ENCODE results near the gene LGALS9. TPM values are rescaled to one million over a fixed set of nuclear protein-coding genes. Genes with fewer than 3 reads are reported as not detected.
"Not testable (repeated sequence)": the region's sequence is repeated elsewhere in the genome, so short reads cannot be mapped to it uniquely, and the experiment has no call there.

LGALS9 gene
- total RNA-seq, 1 donor from 2014 or later, result 15.2 TPM

DNA sequence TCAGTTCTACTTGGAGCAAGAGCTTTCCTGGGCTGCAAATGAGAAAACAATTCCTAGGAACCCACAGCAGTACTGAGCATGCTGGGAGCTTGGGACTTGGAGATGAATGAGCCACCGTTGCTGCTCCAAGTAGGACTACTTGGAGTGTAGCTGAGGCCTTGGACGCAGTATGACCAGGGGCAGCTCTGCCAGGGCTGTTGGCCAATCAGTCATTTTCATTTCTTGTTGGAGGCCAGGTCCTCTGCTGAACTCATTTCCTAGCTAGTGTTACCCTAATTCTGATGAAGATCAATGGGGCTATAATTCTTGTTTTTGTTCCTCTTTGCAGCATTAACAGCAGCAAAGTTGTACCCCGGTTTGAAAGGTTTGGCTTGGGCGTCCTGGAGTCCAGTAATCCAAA lies 8.0 kb upstream of the LGALS9 start:
- intact Hi-C loops (cut with micrococcal nuclease), result no loop called here
- Histone ChIP-seq H3K27ac (replicated peaks) (peak overlapping the region; percentile 7), H3K9me3 (replicated peaks) (no peaks in the 10 kb centered on the region), H3K36me3 (peaks cover 65% of the 10 kb centered on the region), H3K4me3 (no peak overlapping the region), H3K4me1 (peaks cover 8% of the 10 kb centered on the region), H3K27me3 (ENCODE audit: low read depth) (no peaks in the 10 kb centered on the region)
- TF ChIP-seq, protein P1, sequence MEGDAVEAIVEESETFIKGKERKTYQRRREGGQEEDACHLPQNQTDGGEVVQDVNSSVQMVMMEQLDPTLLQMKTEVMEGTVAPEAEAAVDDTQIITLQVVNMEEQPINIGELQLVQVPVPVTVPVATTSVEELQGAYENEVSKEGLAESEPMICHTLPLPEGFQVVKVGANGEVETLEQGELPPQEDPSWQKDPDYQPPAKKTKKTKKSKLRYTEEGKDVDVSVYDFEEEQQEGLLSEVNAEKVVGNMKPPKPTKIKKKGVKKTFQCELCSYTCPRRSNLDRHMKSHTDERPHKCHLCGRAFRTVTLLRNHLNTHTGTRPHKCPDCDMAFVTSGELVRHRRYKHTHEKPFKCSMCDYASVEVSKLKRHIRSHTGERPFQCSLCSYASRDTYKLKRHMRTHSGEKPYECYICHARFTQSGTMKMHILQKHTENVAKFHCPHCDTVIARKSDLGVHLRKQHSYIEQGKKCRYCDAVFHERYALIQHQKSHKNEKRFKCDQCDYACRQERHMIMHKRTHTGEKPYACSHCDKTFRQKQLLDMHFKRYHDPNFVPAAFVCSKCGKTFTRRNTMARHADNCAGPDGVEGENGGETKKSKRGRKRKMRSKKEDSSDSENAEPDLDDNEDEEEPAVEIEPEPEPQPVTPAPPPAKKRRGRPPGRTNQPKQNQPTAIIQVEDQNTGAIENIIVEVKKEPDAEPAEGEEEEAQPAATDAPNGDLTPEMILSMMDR (IDR thresholded peaks at IDR 0.05; ENCODE audit: borderline replicate concordance), result no peak
- DNase-seq, result no peak

DNA sequence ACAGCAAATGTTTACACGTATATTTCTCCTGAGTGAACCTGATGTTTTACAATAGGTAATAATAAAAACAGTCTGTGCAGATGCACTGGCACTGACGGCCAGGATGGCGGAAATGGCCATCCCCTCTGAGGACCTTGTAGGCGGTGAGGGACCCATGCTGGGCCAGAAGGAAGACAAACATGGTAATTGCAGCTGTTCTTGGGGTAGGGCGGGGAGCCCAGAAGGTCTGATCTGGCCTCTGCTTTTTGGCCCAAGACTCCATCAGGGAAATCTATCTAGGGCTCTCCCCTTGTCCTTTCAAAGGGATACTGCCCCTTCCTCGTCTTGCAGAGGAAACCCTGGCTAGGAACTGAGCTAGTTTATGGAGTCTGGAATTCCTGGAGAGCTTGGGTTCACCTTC lies 7.4 kb upstream of the LGALS9 start:
- peak; percentile 40 for DNase-seq
- Histone ChIP-seq H3K9me3 (replicated peaks) (no peaks in the 10 kb centered on the region), H3K4me1 (peaks cover 8% of the 10 kb centered on the region), H3K27me3 (ENCODE audit: low read depth) (no peaks in the 10 kb centered on the region), H3K4me3 (no peak overlapping the region), H3K36me3 (peaks cover 59% of the 10 kb centered on the region), H3K27ac (replicated peaks) (peak overlapping the region; percentile 50)
- intact Hi-C loops (cut with micrococcal nuclease), result no loop called here
- TF ChIP-seq, protein P1 (IDR thresholded peaks at IDR 0.05; ENCODE audit: borderline replicate concordance), result no peak

DNA sequence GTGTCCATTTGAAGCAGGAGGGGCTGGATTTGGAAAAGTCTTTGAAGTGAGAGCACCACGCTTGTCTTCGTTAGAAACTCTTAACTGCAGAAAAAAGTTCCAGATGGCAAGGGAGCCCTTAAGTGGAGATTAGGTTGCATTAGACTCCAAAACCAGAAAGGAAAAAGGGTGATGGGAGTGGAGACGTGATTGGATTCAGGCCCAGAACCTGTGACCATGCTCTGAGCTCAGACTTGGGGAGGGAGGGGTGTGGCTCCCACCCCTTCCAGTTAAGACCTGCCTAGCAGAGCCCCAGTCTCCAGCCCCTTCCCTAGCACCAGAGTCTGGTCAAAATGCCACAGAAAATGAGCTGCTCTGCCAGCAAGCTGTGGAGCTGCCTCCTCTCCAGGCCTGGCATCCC lies 6.4 kb upstream of the LGALS9 start:
- no peak overlapping the region for H3K27ac ChIP-seq (replicated peaks)
- H3K4me1 ChIP-seq, result peaks cover 8% of the 10 kb centered on the region
- intact Hi-C loops (cut with micrococcal nuclease), result no loop called here
- no peak for DNase-seq
- no peaks in the 10 kb centered on the region for H3K9me3 ChIP-seq (replicated peaks)
- no peak overlapping the region for H3K4me3 ChIP-seq
- H3K27me3 ChIP-seq (ENCODE audit: low read depth), result no peaks in the 10 kb centered on the region
- peaks cover 52% of the 10 kb centered on the region for H3K36me3 ChIP-seq
- TF ChIP-seq, protein P1 (IDR thresholded peaks at IDR 0.05; ENCODE audit: borderline replicate concordance), result no peak

DNA sequence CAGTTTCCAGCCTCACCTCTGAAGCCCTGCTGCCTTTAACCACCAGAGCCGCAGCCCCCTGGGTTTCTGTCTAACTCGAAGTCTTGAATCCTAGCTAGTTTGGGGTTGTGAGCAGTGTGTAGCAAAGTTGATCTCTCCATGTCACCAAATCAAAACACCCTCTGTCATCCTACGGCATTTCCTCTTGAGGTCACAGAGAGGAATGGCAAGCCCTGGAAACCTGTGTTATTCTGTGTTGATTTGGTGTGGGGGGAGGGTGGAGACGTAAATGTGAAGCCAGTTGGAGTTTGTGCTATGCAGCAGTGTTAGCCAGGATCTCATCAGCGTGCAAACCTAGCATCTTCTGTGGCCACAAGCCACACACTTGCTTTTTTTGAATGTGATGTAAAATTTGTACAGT lies 5.1 kb upstream of the LGALS9 start:
- Histone ChIP-seq H3K27ac (replicated peaks) (no peak overlapping the region), H3K4me3 (no peak overlapping the region), H3K9me3 (replicated peaks) (no peaks in the 10 kb centered on the region), H3K4me1 (peaks cover 12% of the 10 kb centered on the region), H3K27me3 (ENCODE audit: low read depth) (no peaks in the 10 kb centered on the region), H3K36me3 (peaks cover 43% of the 10 kb centered on the region)
- no peak for DNase-seq
- TF ChIP-seq, protein P1 (IDR thresholded peaks at IDR 0.05; ENCODE audit: borderline replicate concordance), result no peak
- intact Hi-C loops (cut with micrococcal nuclease), result no loop called here

DNA sequence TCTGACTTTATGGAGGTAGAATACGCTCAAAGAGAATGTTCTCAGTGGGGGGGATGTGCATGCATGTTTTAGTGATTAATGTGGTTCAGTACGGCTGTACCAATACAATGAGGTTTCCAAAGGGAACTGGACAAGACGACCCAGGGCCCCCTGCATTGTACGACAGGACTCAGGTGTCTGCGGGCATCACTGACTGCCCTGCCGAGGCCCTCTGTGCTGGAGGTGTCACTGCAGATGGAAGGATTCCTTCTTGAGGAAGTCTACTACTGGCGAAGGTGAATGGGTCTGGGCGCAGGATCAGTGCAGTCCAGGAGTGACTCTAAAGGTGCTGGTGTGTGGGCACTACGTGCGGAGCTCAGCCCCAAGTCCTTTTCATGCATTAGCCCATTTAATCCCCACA lies 3.5 kb upstream of the LGALS9 start:
- intact Hi-C loops (cut with micrococcal nuclease), result no loop called here
- Histone ChIP-seq H3K36me3 (peaks cover 28% of the 10 kb centered on the region), H3K27me3 (ENCODE audit: low read depth) (no peaks in the 10 kb centered on the region), H3K9me3 (replicated peaks) (no peaks in the 10 kb centered on the region), H3K4me3 (no peak overlapping the region), H3K27ac (replicated peaks) (no peak overlapping the region), H3K4me1 (peaks cover 29% of the 10 kb centered on the region)
- no peak for DNase-seq
- TF ChIP-seq, protein P1 (IDR thresholded peaks at IDR 0.05; ENCODE audit: borderline replicate concordance), result no peak

DNA sequence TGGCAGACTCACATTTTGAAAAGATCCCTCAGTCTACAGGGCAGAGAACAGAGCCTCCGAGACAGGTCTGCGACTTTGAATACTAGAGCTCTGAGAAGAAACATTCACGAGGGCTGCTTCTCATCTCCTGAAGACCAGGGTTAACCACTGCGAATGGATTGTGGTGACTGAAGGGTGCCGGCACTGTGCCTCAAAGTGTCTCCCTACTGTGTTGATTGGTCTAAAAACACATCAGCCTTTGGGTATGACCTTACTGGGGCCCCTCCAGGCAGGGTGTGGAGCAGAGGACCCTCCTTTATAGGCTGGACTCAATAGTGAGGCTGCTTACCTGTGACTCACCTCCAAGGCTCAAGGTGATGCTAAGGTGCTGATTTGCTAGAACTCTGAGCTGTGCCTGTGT lies 2.6 kb upstream of the LGALS9 start:
- Histone ChIP-seq H3K9me3 (replicated peaks) (no peaks in the 10 kb centered on the region), H3K36me3 (peaks cover 22% of the 10 kb centered on the region), H3K4me1 (peaks cover 37% of the 10 kb centered on the region), H3K27me3 (ENCODE audit: low read depth) (no peaks in the 10 kb centered on the region), H3K4me3 (no peak overlapping the region), H3K27ac (replicated peaks) (no peak overlapping the region)
- TF ChIP-seq, protein P1 (IDR thresholded peaks at IDR 0.05; ENCODE audit: borderline replicate concordance), result no peak
- intact Hi-C loops (cut with micrococcal nuclease), result no loop called here
- no peak for DNase-seq

DNA sequence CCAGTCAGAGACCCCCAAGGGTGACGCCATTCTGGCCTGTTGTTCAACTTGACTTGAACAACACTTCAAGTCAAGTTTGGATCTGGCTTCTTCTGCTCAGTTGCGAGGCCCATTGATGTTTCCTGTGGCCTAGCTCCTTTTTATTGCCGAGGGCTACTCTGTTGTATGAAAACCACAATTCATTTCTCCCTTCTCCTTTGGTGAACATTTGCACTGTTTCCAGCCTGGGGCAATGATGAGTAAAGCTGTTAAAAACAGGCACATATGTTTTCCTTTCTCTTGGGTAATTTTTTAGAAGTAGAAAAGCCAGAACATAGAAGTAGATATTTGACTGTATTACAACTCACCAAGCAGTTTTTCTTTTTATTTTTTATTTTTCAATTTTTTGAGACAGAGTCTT lies 1.7 kb upstream of the LGALS9 start:
- H3K9me3 ChIP-seq (replicated peaks); H3K27me3 ChIP-seq (ENCODE audit: low read depth); H3K27ac ChIP-seq (replicated peaks); intact Hi-C loops (cut with micrococcal nuclease); H3K4me3 ChIP-seq; DNase-seq: not testable (repeated sequence)
- peaks cover 42% of the 10 kb centered on the region for H3K4me1 ChIP-seq
- H3K36me3 ChIP-seq, result peaks cover 14% of the 10 kb centered on the region

All from left ventricle myocardium inferior (tissue), 1 donor.